GM18951 (cell line): Measurements from ENCODE around the gene PHOX2A.

Source experiments
- POLR2A ChIP-seq: IDR thresholded peaks from 4 replicates; pipeline ENCODE4 v1.6.1; 2011; ENCODE audit warnings: mild to moderate bottlenecking; ENCODE audit not compliant: insufficient read length, insufficient read depth; ENCODE audit errors: extremely low read depth
- in situ Hi-C: fragments of 300-500 bp; cut with MboI; formaldehyde crosslinking; loops from one replicate; pipeline ENCODE4 v1.12.0; 2022; ENCODE audit warnings: low sequenced_read_pairs, mixed read lengths, inconsistent platforms; ENCODE audit not compliant: unreplicated experiment

The PHOX2A gene

DNA sequence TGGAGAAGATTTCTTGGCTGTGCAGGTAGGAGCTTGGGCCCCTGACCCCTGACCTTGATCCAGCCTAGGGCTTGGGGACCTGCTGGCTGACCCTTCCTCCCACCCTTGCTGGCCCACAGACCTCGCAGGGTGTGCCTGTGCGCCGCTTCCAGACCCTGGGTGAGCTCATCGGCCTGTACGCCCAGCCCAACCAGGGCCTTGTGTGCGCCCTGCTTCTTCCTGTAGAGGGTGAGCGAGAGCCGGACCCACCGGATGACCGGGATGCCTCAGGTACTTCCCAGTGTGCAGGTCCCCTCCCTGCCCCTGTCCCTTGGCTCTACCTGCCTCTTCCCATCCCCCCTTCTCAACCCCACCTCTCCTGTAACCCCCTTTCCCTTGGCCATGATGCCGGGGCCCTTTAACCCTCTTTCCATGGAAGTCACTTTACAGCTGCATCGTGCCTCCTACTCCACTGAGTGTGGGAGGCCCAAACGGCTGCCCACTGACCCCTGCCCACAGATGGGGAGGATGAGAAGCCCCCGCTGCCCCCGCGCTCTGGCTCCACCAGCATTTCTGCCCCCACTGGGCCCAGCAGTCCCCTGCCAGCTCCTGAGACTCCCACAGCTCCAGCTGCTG, 15.6 kb downstream of the PHOX2A start:
- in situ Hi-C loops, result no loop called here
- no peak for TF ChIP-seq POLR2A

DNA sequence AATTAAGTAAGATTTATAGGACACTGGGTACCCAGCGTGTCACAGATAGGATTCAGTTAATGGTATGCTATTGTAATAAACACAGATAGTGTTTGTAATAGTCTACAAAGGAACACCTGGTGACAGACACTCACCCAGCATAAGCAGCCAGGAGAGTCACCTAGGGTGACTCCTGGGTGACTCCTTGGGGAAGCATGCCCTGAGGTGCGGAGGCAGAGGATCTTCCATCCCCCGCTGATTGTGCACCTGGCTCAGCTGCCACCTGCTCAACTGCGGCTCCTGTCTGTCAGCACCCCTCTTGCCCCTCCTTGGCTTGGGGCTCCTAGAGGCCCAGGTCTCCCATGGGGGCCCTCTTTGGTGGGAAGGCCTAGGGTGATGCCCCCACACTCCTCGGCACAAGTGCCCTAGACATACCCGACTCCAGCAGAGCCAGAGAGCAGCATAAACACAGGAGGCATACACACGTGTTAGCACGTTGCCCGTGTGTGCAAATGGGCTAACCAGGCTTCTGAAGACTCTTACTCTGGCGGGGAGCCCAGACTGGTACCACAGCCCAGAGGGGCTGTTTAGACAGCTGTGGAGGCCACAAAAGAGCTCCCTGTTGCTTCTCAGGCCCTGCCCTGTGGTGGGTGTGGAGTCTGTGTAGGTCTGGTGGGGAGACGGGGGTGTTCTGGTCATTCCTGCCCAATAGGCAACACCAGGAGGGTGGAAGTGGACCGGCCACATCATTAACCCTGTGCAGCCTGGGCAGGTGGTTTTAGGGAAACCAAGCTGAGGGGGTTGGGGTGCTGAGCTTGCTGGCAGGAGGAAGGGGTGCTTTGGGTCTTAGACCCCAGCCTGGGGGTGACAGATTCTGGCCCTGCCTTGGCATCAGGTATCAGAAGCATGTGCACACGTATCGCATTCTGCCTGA, 16.4 kb downstream of the PHOX2A start:
- no peak for TF ChIP-seq POLR2A
- in situ Hi-C loops, result no loop called here

DNA sequence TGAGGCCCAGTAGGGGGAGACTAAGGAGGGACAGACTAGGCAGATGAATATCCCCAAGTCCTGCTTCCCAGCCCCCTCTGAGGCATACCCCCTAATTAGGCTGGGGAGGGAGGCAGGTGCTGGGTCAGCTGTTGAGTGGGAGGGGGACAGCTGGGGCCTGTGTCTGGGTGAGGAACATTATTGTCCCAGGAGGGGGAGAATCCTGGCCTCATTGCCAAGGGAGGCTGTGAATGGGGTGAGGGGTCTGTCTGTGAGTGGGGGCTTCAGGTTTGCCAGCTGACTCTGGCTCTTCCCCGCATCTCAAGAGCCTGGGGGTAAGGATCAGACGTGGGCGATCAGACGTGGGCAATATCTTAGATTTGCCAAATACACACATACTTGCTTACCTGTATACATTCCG, 17.3 kb downstream of the PHOX2A start:
- TF ChIP-seq POLR2A, result no peak
- in situ Hi-C loops, result no loop called here

DNA sequence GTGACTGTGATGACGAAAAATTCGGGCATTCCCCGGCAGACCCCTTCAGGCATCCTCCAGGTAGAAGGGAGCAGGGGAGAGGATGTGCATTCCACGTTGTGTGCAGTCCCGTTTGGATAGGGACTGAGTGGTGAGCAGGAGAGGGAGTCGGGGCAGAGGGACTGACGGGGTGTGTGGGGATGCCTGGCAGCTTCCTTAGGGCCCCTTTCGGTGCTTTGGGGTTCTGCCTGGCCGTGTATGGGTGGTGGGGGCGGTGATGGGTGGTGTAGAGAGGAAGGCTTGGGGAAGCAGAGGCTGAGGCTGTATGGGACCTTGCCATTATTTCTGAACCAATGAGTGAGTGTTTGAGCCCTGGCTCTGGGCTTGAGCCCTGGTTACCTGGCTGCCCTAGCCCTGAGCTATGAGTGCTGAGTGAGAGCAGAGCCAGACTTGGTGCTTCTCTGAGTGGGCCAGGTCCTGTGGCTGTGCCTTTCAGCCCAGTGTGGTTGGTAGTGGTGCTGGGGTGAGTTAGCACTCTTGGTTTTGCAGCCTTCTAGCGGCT, 18.5 kb downstream of the PHOX2A start:
- in situ Hi-C loops, result no loop called here
- TF ChIP-seq POLR2A, result no peak

DNA sequence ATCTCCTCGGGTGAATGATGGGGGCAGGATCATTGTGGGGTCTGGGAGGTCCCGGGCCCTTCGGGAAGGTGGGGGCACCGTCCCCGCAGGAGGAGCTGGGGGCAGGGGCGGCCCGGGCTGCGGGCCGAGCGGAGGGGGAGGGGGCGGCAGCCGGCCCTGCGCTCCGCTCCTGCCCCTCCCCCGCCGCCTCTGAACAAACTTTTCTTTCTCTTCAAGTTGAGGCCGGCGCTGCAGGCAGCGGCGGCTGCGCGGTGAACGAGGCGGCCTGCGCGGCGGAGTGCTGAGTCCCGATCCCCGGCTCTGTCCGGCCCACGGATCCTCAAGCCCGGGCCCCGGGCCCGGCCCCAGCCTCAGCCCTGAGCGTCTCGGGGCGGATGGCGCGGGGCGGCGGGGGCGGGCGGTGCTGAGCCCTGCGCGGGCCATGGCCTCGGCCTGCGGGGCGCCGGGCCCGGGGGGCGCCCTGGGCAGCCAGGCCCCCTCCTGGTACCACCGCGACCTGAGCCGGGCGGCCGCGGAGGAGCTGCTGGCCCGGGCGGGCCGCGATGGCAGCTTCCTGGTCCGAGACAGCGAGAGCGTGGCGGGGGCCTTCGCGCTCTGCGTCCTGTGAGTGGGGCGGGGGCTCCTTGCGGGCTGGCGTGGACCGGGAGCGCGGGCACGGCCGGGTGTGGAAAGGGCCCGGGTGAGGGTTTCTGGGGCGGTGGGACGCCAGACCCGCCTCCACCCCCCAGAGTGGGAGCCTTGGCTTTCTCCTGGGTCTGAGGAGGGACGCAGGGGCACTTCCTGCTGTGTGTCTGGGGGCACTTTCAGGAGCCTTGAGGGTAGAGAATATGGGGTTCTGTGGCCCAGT, 19.2 kb downstream of the PHOX2A start, which contains the start of gene INPPL1:
Gene INPPL1, plus strand, starts transcription at position 204 of the 847 bp plus-strand sequence. Its CDS starts 218 bp downstream, at position 422.
- TF ChIP-seq POLR2A, result peak; percentile 55
- in situ Hi-C loops, result no loop called here

DNA sequence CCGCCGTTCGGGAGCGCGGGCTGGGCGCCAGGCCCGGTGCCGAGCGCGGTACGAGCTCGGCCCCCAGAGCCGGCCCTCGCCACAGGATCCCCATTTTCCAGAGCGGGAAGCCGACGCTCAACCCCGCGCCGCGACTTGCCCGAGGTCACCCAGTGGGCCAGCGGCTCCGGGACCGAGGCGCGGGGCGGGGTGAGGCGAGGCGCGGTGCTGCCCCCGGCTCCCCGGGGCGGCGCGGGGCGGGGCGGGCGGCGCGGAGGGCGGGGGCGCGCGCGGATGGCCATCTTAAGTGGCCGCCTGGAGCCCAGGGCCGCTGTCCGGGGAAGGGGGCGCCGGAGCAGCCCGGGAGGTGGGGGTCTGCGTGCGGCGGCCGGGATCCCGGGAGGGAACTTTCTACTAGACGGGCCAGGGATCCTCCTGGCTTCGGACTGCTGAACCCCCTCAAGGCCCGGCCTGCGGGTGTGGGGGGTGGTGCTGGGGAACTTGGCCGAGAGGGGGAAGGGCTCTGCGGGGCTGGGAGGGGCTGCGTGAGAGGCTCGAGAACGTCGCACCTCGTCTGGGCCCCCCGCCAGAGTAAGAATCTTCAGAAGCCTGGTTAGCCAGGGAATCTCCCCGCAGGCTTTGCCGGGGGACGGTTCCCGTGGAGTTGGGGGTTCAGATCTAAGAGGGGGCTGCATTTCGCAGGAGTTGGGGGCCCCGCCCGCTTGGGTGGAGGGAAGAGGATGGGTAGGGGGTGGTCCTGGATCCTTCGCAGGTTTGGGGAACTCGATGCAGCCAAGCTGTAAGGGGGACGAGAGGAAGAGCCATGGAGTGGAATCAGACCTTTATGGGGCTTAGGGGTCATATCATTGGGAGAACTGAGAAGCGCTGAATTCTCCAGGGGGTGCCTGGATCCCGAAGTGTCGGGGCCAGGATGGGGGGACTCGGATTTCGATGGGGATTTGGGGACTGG, 20.1 kb downstream of the PHOX2A start:
- in situ Hi-C loops, result no loop called here
- peak; percentile 59 for TF ChIP-seq POLR2A

DNA sequence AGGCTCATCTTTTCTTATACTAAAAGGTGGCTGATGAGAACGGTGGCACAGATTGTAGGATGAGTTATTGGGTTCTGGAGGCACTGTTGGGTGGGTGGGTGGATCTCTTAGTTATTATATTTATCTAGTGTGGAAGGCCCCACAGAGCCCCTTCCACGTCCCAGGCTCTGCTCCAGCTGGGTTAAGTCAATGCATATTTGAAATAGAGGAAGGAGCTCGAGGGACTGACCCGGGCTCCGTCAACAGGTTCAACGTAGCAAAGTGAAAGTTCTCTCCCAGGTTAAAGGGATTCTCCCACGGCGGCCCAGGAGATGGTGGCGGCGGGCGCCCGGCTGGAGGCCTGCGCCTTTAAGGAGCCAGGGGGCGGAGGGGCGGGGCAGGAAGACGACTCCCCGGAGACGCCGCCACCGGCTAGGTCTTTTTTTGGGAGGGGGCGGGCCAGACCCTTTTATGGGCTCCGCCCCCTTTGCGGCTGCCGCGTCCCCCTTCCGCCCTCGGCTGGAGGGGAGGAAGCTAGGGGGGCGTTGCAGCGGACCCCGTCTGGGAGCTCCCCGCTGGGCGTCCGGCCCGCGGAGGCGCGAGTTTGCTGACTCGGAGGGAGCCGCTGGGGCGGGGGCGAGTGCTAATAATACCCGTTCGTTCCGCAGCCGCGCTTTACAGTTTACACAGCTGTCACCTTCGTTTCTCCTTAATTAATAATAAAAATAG, 20.9 kb downstream of the PHOX2A start:
- in situ Hi-C loops, result no loop called here
- TF ChIP-seq POLR2A, result peak; percentile 65

DNA sequence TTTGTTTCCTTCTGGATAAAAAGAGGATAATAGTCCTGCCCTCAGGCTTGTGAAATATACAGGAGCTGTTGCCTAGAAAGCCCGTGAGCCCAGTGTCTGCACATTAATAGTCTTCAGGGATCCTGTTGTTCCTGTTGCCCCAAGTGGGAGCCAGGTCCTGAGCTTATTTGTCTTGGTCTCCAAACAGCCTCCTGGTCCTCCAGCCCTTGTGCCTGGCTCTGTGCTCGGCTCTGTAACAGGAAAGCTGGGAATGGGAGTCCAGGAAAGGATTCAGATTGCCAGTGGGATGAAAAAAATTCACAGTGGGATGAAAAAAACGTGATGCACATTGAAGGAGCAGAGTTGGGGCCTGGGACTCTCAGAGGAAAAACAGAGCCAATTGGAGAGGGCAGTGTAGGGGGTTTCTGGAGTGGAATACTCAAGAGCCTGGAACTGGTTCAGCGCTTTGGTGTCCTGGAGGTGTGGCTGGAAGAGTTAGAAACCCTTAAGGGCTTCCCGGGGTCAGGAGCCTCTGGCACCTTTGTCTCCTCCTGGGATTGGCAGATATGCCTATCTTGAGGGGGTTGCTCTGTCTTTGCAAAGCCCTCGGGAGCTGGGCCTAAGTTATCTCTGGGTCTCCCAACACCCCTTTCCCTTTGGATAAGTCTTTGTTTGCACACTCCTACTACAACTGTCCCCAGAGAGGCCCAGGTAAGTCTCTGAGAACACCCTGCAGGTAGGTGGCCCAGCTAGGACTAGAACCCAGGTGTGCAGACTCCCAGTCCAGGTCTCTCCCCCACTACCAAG, 21.7 kb downstream of the PHOX2A start:
- in situ Hi-C loops, result no loop called here

DNA sequence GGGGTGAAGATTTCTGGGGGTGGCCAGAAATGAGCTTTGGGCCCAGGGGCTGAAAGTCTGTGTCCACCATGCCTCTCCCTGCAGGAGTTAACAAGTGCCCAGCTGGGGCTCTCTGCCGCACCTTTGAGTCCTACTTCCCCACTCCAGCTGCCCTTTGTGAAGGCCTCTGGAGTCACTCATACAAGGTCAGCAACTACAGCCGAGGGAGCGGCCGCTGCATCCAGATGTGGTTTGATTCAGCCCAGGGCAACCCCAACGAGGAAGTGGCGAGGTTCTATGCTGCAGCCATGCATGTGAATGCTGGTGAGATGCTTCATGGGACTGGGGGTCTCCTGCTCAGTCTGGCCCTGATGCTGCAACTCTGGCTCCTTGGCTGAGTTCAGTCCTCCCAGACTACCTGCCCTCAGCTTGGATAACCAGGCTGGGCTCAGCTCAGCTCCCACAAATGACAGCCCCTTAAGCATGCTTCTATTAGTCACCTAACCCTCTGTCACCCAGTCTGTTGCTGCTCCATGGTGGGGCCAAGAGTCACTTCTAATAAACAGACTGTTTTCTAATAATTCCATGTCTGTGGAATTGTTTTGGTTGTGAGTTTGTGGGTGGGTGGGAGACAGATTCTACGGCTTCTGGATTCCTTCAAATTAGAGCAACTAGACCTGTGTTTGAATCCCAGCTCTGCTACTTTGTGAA, 22.4 kb downstream of the PHOX2A start:
- in situ Hi-C loops, result no loop called here
- no peak for TF ChIP-seq POLR2A

More for the DNA sequence above, 21.7 kb downstream of the PHOX2A start:
- TF ChIP-seq POLR2A, result no peak

DNA sequence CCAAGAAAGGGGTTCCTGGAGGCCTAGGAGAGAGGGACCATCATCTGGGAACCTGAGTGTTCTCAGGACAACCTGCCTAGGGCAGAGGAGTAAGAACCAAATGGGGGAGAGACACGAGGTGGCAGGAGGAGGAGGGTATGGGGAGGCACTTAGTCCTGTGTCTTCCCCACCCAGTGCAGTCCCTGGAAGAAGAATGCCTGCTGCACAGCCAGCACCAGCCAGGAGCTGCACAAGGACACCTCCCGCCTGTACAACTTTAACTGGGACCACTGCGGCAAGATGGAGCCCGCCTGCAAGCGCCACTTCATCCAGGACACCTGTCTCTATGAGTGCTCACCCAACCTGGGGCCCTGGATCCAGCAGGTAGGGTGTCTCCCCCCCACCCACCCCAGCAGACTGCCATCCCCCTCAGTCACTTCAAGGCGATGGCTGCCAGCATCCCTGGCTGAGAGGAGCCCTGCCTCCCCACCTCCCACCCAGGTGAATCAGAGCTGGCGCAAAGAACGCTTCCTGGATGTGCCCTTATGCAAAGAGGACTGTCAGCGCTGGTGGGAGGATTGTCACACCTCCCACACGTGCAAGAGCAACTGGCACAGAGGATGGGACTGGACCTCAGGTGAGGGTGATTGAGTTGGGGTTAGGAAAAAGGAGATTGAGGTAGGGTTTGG, 23.1 kb downstream of the PHOX2A start:
- no peak for TF ChIP-seq POLR2A
- in situ Hi-C loops, result no loop called here
